DOHH2 (cell line): Measurements from ENCODE around the gene MMRN2.

Experiments used
- H3F3A ChIP-seq: fragments of 200-600 bp; sonication (generic), shearing (Covaris generic); 2 replicates; pipeline ENCODE4 v1.6.0; 2016; ENCODE audit warnings: antibody characterized with exemption, mild to moderate bottlenecking; ENCODE audit not compliant: control insufficient read depth, insufficient read depth
- H3K27ac ChIP-seq: fragments of 200-600 bp; sonication (generic); 2 replicates; pipeline ENCODE4 v1.5.1; 2014; ENCODE audit warnings: low read depth, mild to moderate bottlenecking, low read length, moderate library complexity
- H3K27me3 ChIP-seq: fragments of 200-600 bp; sonication (generic); 2 replicates; pipeline ENCODE4 v1.6.1; 2014; ENCODE audit warnings: mild to moderate bottlenecking, low read length, mixed read lengths; ENCODE audit not compliant: control insufficient read depth
- H3K36me3 ChIP-seq: fragments of 200-600 bp; sonication (generic); 2 replicates; pipeline ENCODE4 v1.6.1; 2014; ENCODE audit warnings: mild to moderate bottlenecking, low read length, moderate library complexity, mixed read lengths; ENCODE audit not compliant: control insufficient read depth
- H3K4me1 ChIP-seq: fragments of 200-600 bp; sonication (generic); 2 replicates; pipeline ENCODE4 v1.6.1; 2014; ENCODE audit warnings: mild to moderate bottlenecking, low read length, mixed read lengths; ENCODE audit not compliant: control insufficient read depth
- H3K4me2 ChIP-seq: fragments of 200-600 bp; sonication (generic); 2 replicates; pipeline ENCODE4 v1.6.0; 2014; ENCODE audit warnings: mild to moderate bottlenecking, low read length, moderate library complexity
- H3K4me3 ChIP-seq: fragments of 200-600 bp; sonication (generic); 2 replicates; pipeline ENCODE4 v1.5.1; 2014; ENCODE audit warnings: mild to moderate bottlenecking, low read length, mixed read lengths
- H3K79me2 ChIP-seq: fragments of 200-600 bp; sonication (generic); 2 replicates; pipeline ENCODE4 v1.6.1; 2014; ENCODE audit warnings: mild to moderate bottlenecking, low read length, mixed read lengths; ENCODE audit not compliant: control insufficient read depth
- H3K9me2 ChIP-seq: fragments of 200-600 bp; sonication (generic); replicated peaks from 2 replicates; pipeline ENCODE4 v1.6.1; 2014; ENCODE audit warnings: mild to moderate bottlenecking, low read length, mixed read lengths; ENCODE audit not compliant: control insufficient read depth
- H3K9me3 ChIP-seq: fragments of 200-600 bp; sonication (generic); 2 replicates; pipeline ENCODE4 v1.6.1; 2014; ENCODE audit warnings: antibody characterized with exemption, low read length, mixed read lengths; ENCODE audit not compliant: control insufficient read depth, insufficient read depth
- H4K20me1 ChIP-seq: fragments of 200-600 bp; sonication (generic); 2 replicates; pipeline ENCODE4 v1.6.0; 2014; ENCODE audit warnings: low read depth, mild to moderate bottlenecking, antibody characterized with exemption, low read length, moderate library complexity; ENCODE audit not compliant: control insufficient read depth, insufficient read depth
- EZH2phosphoT487 ChIP-seq: fragments of 200-600 bp; sonication (generic); IDR thresholded peaks from 2 replicates; pipeline ENCODE4 v1.6.1; 2017; ENCODE audit warnings: borderline replicate concordance, mild to moderate bottlenecking, antibody characterized with exemption, low read length, moderate library complexity, mixed read lengths
- TF ChIP-seq, protein P1 (sequence below): fragments of 200-600 bp; sonication (generic); IDR thresholded peaks from one replicate; pipeline ENCODE4 v1.5.1; 2014; ENCODE audit warnings: antibody characterized with exemption, mild to moderate bottlenecking, low read depth, low read length; ENCODE audit not compliant: poor library complexity, severe bottlenecking

The MMRN2 gene

DNA sequence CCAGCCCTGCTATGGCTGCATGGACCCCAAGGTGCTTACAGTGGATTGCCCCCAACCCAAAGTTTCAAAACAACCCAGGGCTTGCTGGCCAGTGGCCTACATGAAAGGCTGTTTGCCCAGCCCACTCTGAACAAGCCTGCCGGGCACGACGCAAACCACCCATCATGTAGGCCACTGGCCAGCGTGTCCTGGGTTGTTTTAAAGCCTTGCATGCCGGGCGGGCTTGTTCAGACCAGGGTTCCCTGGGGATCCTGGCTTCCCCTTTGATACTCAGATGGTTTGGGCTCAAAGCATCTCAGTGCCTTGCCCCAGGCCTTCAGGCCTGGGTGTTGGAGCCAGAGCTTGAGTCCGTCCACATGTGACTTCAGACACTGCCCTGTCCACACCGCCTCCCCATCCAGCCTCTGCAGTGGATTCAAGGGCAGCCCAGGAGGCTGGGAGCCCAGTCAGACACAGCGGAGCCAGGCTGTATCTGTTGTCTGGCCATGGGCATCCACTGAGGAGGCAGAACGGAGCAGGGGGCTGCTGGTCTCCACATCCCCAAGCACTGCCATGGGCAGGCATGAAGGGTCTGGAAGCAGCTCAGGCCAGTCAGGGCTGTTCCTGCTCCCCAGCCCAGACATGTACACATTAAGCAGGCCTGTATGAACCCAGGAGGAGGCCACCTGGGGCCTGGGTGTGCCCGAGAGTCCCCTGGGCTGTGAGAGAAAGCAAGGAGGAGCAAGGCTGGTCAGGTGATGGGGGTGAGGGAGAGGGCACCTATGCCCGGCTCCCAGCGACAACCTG lies 6.8 kb upstream of the MMRN2 start:
- no peaks in the 10 kb centered on the region for H3K9me2 ChIP-seq
- no peak overlapping the region for H3K4me3 ChIP-seq
- no peaks in the 10 kb centered on the region for H3K36me3 ChIP-seq
- H3K9me3 ChIP-seq = no peaks in the 10 kb centered on the region
- H3K27me3 ChIP-seq = no peaks in the 10 kb centered on the region
- peaks cover 3% of the 10 kb centered on the region; the same call in 1 of the 2 replicates for H3K4me1 ChIP-seq
- H3K4me2 ChIP-seq = no peak overlapping the region
- TF ChIP-seq EZH2phosphoT487 = no peak
- TF ChIP-seq, protein P1, sequence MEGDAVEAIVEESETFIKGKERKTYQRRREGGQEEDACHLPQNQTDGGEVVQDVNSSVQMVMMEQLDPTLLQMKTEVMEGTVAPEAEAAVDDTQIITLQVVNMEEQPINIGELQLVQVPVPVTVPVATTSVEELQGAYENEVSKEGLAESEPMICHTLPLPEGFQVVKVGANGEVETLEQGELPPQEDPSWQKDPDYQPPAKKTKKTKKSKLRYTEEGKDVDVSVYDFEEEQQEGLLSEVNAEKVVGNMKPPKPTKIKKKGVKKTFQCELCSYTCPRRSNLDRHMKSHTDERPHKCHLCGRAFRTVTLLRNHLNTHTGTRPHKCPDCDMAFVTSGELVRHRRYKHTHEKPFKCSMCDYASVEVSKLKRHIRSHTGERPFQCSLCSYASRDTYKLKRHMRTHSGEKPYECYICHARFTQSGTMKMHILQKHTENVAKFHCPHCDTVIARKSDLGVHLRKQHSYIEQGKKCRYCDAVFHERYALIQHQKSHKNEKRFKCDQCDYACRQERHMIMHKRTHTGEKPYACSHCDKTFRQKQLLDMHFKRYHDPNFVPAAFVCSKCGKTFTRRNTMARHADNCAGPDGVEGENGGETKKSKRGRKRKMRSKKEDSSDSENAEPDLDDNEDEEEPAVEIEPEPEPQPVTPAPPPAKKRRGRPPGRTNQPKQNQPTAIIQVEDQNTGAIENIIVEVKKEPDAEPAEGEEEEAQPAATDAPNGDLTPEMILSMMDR = no peak
- no peaks in the 10 kb centered on the region for H3K79me2 ChIP-seq
- H3K27ac ChIP-seq = no peak overlapping the region
- H4K20me1 ChIP-seq = no peaks in the 10 kb centered on the region
- H3F3A ChIP-seq = no peaks in the 10 kb centered on the region

DNA sequence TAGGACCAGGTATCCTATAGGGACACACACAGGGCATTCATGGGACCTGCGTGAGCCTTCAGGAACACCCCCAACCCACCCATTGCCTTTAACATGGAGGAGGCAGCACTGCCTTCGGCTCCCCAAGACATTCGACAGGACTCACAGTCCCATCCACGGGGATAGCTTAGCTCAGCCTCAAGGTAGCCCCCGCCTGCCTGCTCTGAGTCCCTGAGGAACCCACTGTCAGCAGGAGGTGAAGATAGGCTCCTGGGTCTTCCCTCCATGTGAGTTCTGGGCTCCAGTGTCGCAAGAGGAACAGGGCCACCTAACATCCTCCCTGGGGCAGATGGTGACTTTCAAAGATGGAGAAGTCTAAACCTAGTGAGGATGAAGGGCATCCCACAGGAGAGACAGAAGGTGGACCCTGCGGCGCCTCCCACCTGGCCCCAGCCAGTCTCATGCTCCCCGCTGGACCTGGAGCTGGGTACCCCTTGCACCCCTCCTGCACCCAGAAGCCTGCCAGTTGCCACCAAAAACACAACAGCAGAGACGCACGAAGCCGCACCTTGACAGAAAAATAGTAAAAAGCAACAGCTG lies 6.0 kb upstream of the MMRN2 start:
- no peak overlapping the region for H3K4me3 ChIP-seq
- H3K79me2 ChIP-seq = no peaks in the 10 kb centered on the region
- H3K4me1 ChIP-seq = peaks cover 3% of the 10 kb centered on the region; the same call in 1 of the 2 replicates
- H3K9me3 ChIP-seq = no peaks in the 10 kb centered on the region
- H3K27me3 ChIP-seq = no peaks in the 10 kb centered on the region
- H3F3A ChIP-seq = no peaks in the 10 kb centered on the region
- H4K20me1 ChIP-seq = no peaks in the 10 kb centered on the region
- no peaks in the 10 kb centered on the region for H3K36me3 ChIP-seq
- no peaks in the 10 kb centered on the region for H3K9me2 ChIP-seq
- H3K4me2 ChIP-seq = no peak overlapping the region
- no peak overlapping the region for H3K27ac ChIP-seq
- TF ChIP-seq EZH2phosphoT487 = no peak
- TF ChIP-seq, protein P1 = no peak

DNA sequence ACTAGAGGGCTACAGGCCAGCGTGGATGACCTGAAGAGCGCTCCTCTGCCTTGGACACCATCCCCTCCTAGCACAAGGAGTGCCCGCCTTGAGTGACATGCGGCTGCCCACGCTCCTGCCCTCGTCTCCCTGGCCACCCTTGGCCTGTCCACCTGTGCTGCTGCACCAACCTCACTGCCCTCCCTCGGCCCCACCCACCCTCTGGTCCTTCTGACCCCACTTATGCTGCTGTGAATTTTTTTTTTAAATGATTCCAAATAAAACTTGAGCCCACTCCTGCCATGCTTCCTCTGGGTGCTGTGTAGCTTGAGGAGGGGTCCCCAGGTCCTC lies 5.5 kb upstream of the MMRN2 start:
- Histone ChIP-seq H3K36me3 (no peaks in the 10 kb centered on the region), H3F3A (no peaks in the 10 kb centered on the region), H3K27ac (no peak overlapping the region), H3K9me3 (no peaks in the 10 kb centered on the region), H3K4me3 (no peak overlapping the region), H3K4me2 (no peak overlapping the region), H3K79me2 (no peaks in the 10 kb centered on the region), H3K9me2 (no peaks in the 10 kb centered on the region), H3K27me3 (no peaks in the 10 kb centered on the region), H3K4me1 (peaks cover 3% of the 10 kb centered on the region; the same call in 1 of the 2 replicates), H4K20me1 (no peaks in the 10 kb centered on the region)
- TF ChIP-seq, protein P1 = no peak
